Fibroblast of skin of right biceps (primary cell): ENCODE data around the gene ZBTB1.

Source experiments
- DNase-seq: peaks from one replicate; pipeline ENCODE4 v3.0.0-alpha.2; 2013

The ZBTB1 gene

GRCh38 chr14:64573109-64573508, 68.5 kb downstream of the ZBTB1 start:
- DNase-seq = no peak
